Progenitor cell of endocrine pancreas (in vitro differentiated cells): ENCODE results near the gene ZNF469. TPM values are rescaled to one million over a fixed set of nuclear protein-coding genes. Genes with fewer than 3 reads are reported as not detected.

ENCODE experiments used
- DNase-seq: peaks from one replicate; pipeline ENCODE4 v3.0.0; 2021; ENCODE audit warnings: low spot score; ENCODE audit not compliant: unreplicated experiment
- H3K27ac Mint-ChIP-seq: 2 replicates; pipeline ENCODE4 v1.8.0; 2021; ENCODE audit warnings: mild to moderate bottlenecking, moderate library complexity, mixed read lengths
- H3K27me3 Mint-ChIP-seq: 2 replicates; pipeline ENCODE4 v1.8.0; 2021; ENCODE audit warnings: mixed read lengths
- H3K36me3 Mint-ChIP-seq: 2 replicates; pipeline ENCODE4 v1.8.0; 2022; ENCODE audit warnings: mixed read lengths; ENCODE audit not compliant: insufficient read depth
- H3K4me1 Mint-ChIP-seq: 2 replicates; pipeline ENCODE4 v1.8.0; 2021; ENCODE audit warnings: low read depth, mixed read lengths
- H3K4me3 Mint-ChIP-seq: 2 replicates; pipeline ENCODE4 v1.8.0; 2021; ENCODE audit warnings: low read depth, mild to moderate bottlenecking, moderate library complexity, mixed read lengths
- H3K9me3 Mint-ChIP-seq: 2 replicates; pipeline ENCODE4 v1.8.0; 2021; ENCODE audit warnings: low read depth, mixed read lengths
- CTCF ChIP-seq: fragments of 200-600 bp; sonication (generic); IDR thresholded peaks from one replicate; pipeline ENCODE4 v1.5.0; 2021; ENCODE audit warnings: antibody characterized with exemption, mild to moderate bottlenecking; ENCODE audit not compliant: unreplicated experiment
- total RNA-seq: library from RNA; stranded (reverse); gene quantifications from 2 replicates; pipeline ENCODE4 v1.2.1, GENCODE V29; 2021

The ZNF469 gene
- total RNA-seq, 1 donor from 2014 or later: 0.05 TPM

DNA sequence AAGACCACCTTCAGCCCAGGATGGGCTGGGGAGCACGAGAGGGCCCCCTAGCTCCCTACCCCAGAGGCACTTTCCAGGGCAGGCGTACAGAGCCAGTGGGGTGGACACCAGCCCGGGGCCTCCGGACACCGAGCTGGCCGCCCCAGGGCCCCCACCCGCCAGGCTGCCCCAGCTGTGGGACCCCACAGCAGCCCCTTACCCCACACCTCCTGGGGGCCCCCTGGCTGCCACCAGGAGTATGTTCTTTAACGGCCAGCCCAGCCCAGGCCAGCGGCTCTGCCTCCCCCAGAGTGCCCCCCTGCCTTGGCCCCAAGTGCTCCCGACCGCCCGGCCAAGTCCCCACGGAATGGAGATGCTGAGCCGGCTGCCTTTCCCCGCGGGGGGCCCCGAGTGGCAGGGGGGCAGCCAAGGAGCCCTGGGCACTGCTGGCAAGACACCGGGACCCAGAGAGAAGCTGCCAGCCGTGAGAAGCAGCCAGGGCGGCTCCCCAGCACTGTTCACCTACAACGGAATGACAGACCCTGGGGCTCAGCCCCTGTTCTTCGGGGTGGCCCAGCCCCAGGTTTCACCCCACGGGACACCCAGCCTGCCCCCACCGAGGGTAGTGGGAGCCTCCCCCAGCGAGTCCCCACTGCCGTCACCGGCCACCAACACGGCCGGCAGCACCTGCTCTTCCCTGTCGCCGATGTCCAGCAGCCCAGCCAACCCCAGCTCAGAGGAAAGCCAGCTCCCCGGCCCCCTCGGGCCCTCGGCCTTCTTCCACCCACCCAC, 46.0 kb downstream of the ZNF469 start:
- no peak overlapping the region for H3K4me3 Mint-ChIP-seq
- no peak for DNase-seq

DNA sequence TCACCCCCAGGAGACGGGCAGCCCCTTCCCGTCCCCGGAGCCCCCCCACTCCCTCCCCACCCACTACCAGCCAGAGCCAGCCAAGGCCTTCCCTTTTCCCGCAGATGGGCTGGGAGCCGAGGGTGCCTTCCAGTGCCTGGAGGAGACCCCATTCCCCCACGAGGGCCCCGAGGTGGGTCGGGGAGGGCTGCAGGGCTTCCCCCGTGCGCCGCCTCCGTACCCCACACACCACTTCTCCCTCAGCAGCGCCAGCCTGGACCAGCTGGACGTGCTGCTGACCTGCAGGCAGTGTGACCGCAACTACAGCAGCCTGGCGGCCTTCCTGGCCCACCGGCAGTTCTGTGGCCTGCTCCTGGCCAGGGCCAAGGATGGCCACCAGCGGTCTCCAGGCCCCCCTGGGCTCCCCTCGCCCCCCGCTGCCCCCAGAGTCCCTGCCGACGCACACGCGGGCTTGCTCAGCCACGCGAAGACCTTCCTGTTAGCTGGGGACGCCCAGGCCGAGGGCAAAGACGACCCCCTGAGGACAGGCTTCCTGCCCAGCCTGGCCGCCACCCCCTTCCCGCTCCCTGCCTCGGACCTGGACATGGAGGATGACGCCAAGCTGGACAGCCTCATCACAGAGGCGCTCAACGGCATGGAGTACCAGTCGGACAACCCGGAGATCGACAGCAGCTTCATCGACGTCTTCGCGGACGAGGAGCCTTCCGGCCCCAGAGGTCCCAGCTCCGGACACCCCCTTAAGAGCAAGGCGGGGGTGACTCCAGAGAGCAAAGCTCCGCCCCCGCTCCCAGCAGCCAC, 46.8 kb downstream of the ZNF469 start:
- H3K36me3 Mint-ChIP-seq: no peaks in the 10 kb centered on the region
- H3K4me3 Mint-ChIP-seq: no peak overlapping the region
- no peaks in the 10 kb centered on the region for H3K9me3 Mint-ChIP-seq
- peaks cover 9% of the 10 kb centered on the region for H3K27me3 Mint-ChIP-seq
- no peak for TF ChIP-seq CTCF
- no peak overlapping the region for H3K27ac Mint-ChIP-seq
- no peak for DNase-seq
- H3K4me1 Mint-ChIP-seq: no peaks in the 10 kb centered on the region

More for the DNA sequence above, 46.0 kb downstream of the ZNF469 start:
- Mint-ChIP-seq H3K36me3 (no peaks in the 10 kb centered on the region), H3K4me1 (no peaks in the 10 kb centered on the region), H3K27me3 (peaks cover 14% of the 10 kb centered on the region), H3K27ac (no peak overlapping the region), H3K9me3 (no peaks in the 10 kb centered on the region)
- no peak for TF ChIP-seq CTCF

- no peak for TF ChIP-seq CTCF
- H3K4me1 Mint-ChIP-seq: no peaks in the 10 kb centered on the region
- H3K36me3 Mint-ChIP-seq: no peaks in the 10 kb centered on the region
- H3K27me3 Mint-ChIP-seq: peaks cover 12% of the 10 kb centered on the region
- no peak overlapping the region for H3K4me3 Mint-ChIP-seq
- no peak for DNase-seq
- H3K9me3 Mint-ChIP-seq: no peaks in the 10 kb centered on the region
- H3K27ac Mint-ChIP-seq: no peak overlapping the region
These were observed 47.4 kb downstream of the ZNF469 start for GRCh38 chr16:88430185-88430523.

- no peak overlapping the region for H3K4me3 Mint-ChIP-seq
- H3K9me3 Mint-ChIP-seq: no peaks in the 10 kb centered on the region
- no peak overlapping the region for H3K27ac Mint-ChIP-seq
- H3K36me3 Mint-ChIP-seq: no peaks in the 10 kb centered on the region
- H3K27me3 Mint-ChIP-seq: peaks cover 17% of the 10 kb centered on the region
- no peak for DNase-seq
- TF ChIP-seq CTCF: no peak
- H3K4me1 Mint-ChIP-seq: no peaks in the 10 kb centered on the region
These were observed 48.0 kb downstream of the ZNF469 start for GRCh38 chr16:88430524-88431446.

DNA sequence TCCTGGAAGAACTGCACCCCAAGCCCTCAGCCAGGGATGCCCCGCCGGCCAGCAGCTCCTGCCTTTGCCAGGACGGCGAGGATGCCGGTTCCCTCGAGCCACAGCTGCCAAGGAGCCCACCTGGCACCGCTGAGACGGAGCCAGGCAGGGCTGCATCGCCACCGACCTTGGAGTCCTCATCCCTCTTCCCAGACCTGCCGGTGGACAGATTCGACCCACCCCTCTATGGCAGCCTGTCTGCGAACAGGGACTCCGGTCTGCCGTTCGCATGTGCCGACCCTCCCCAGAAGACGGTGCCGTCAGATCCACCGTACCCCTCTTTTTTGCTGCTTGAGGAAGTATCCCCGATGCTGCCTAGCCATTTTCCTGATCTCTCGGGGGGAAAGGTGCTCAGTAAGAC, 48.9 kb downstream of the ZNF469 start:
- no peak for DNase-seq
- H3K27me3 Mint-ChIP-seq: peaks cover 17% of the 10 kb centered on the region
- H3K36me3 Mint-ChIP-seq: no peaks in the 10 kb centered on the region
- no peaks in the 10 kb centered on the region for H3K4me1 Mint-ChIP-seq
- no peak for TF ChIP-seq CTCF
- H3K9me3 Mint-ChIP-seq: no peaks in the 10 kb centered on the region
- no peak overlapping the region for H3K4me3 Mint-ChIP-seq
- no peak overlapping the region for H3K27ac Mint-ChIP-seq
